PC-3 (cell line): ENCODE results near the gene SGMS1. TPM values are rescaled to one million over a fixed set of nuclear protein-coding genes. Genes with fewer than 3 reads are reported as not detected.

Experiments
- ATAC-seq: fragments of 200-7000 bp; cut with Tn5 transposase; 2 replicates; pipeline ENCODE4 v1.9.1; 2020; ENCODE audit warnings: mild to moderate bottlenecking, moderate library complexity
- BruUV-seq: library from RNA; stranded (reverse); fragments of 400-500 nt; replicated peaks from 2 replicates; lab custom pipeline; 2021; lab: Mats Ljungman, UMichigan
- CTCF ChIA-PET: fragments of 300-600 bp; sonication (Branson Sonifier 250); formaldehyde crosslinking; loops from one replicate; lab custom pipeline; 2022; ENCODE audit warnings: antibody characterized with exemption; lab: Charles Lee
- POLR2A ChIA-PET: fragments of 300-600 bp; sonication (Branson Sonifier 250); formaldehyde crosslinking; loops from one replicate; lab custom pipeline; 2022; ENCODE audit warnings: antibody characterized with exemption; ENCODE audit not compliant: unreplicated experiment; lab: Charles Lee
- DNase-seq: peaks from one replicate; pipeline ENCODE4 v3.0.0-alpha.2; 2015
- H2AFZ ChIP-seq: fragments of 300-600 bp; sonication (generic); 2 replicates; pipeline ENCODE4 v1.6.0; 2016; ENCODE audit warnings: antibody characterized with exemption, low read length
- H3F3A ChIP-seq: fragments of 300-600 bp; sonication (generic); one replicate; pipeline ENCODE4 v1.6.0; 2017; ENCODE audit warnings: antibody characterized with exemption, low read length, control low read depth, mild to moderate bottlenecking; ENCODE audit not compliant: unreplicated experiment
- H3K27ac ChIP-seq: fragments of 300-600 bp; sonication (generic); 2 replicates; pipeline ENCODE4 v1.5.1; 2016; ENCODE audit warnings: mild to moderate bottlenecking, low read length
- H3K27me3 ChIP-seq: fragments of 300-600 bp; sonication (generic); 2 replicates; pipeline ENCODE4 v1.6.1; 2016; ENCODE audit warnings: low read length, mixed read lengths
- H3K36me3 ChIP-seq: fragments of 300-600 bp; sonication (generic); 2 replicates; pipeline ENCODE4 v1.6.1; 2016; ENCODE audit warnings: low read depth, mixed run types, low read length, mixed read lengths
- H3K4me1 ChIP-seq: fragments of 300-600 bp; sonication (generic); 2 replicates; pipeline ENCODE4 v1.5.1; 2016; ENCODE audit warnings: low read length; ENCODE audit not compliant: insufficient read depth
- H3K4me2 ChIP-seq: fragments of 300-600 bp; sonication (generic); 2 replicates; pipeline ENCODE4 v1.6.0; 2016; ENCODE audit warnings: low read length
- H3K4me3 ChIP-seq: fragments of 300-600 bp; sonication (generic); 2 replicates; pipeline ENCODE4 v1.5.1; 2016; ENCODE audit warnings: mild to moderate bottlenecking, low read length, mixed read lengths
- H3K79me2 ChIP-seq: fragments of 300-600 bp; sonication (generic); 2 replicates; pipeline ENCODE4 v1.6.1; 2017; ENCODE audit warnings: low read length, mixed read lengths
- H3K9ac ChIP-seq: fragments of 300-600 bp; sonication (generic); 2 replicates; pipeline ENCODE4 v1.6.0; 2016; ENCODE audit warnings: mild to moderate bottlenecking, low read length
- H3K9me2 ChIP-seq: fragments of 300-600 bp; sonication (generic); replicated peaks from 2 replicates; pipeline ENCODE4 v1.6.1; 2016; ENCODE audit warnings: mixed run types, low read length, mixed read lengths
- H3K9me3 ChIP-seq: fragments of 300-600 bp; sonication (generic); 2 replicates; pipeline ENCODE4 v1.6.1; 2016; ENCODE audit warnings: low read length, mixed read lengths
- H4K20me1 ChIP-seq: fragments of 300-600 bp; sonication (generic); 2 replicates; pipeline ENCODE4 v1.6.1; 2016; ENCODE audit warnings: low read length, mixed read lengths
- EZH2 ChIP-seq: fragments of 300-600 bp; sonication (generic); IDR thresholded peaks from one replicate; pipeline ENCODE4 v1.6.1; 2017; ENCODE audit warnings: antibody characterized with exemption, mild to moderate bottlenecking, low read length; ENCODE audit not compliant: unreplicated experiment
- EZH2phosphoT487 ChIP-seq: fragments of 300-600 bp; sonication (generic); IDR thresholded peaks from 2 replicates; pipeline ENCODE4 v1.6.1; 2018; ENCODE audit warnings: mild to moderate bottlenecking, antibody characterized with exemption, low read length, borderline replicate concordance
- intact Hi-C: fragments of 100-400 bp; cut with micrococcal nuclease; formaldehyde crosslinking; loops from 2 replicates; pipeline ENCODE4 v1.9.0; 2023
- total RNA-seq: library from RNA; depleted of rRNA; stranded (reverse); fragments of >200 nt; gene quantifications from 2 replicates; pipeline ENCODE4 v1.2.3, GENCODE V29; 2014
- TF ChIP-seq, protein P1 (sequence below): fragments of 300-600 bp; sonication (generic); conservative IDR thresholded peaks from 2 replicates; pipeline ENCODE4 v1.5.1; 2017; ENCODE audit warnings: antibody characterized with exemption, low read depth, mild to moderate bottlenecking, low read length

Gene SGMS1
- total RNA-seq, 1 experiment from 2014 or later, result 61.4 TPM

DNA sequence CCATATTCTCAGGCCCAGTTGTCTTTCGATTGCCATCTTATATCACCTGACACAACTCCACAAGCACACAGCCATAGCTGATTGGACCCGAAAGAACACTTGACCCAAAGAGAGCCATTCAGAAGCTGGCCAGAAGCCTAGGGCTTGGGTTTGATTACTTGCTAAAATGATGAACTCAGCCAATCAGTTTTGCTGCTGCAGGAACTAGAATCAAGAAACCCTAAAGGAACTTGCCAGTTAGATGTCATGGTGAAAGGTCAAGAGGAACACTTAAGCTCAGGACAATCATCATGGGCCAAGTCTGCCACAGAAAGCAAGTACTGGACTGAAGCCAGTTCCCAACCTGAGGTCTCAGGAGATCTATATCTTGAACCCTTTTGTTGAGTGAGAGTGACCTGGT, 150.0 kb downstream of the SGMS1 start:
- no peak overlapping the region for H3K4me3 ChIP-seq
- no peaks in the 10 kb centered on the region for H3K9me3 ChIP-seq
- H3K9me2 ChIP-seq, result no peaks in the 10 kb centered on the region
- ChIA-PET CTCF (no interaction called here), POLR2A (interaction anchor here (0.7 kb wide), 1 partner anchor 39 kb away, joined by 4 read pairs; no protein-coding TSS in a partner anchor)
- H3K27me3 ChIP-seq, result no peaks in the 10 kb centered on the region
- TF ChIP-seq EZH2 (no peak), EZH2phosphoT487 (no peak)
- TF ChIP-seq, protein P1, sequence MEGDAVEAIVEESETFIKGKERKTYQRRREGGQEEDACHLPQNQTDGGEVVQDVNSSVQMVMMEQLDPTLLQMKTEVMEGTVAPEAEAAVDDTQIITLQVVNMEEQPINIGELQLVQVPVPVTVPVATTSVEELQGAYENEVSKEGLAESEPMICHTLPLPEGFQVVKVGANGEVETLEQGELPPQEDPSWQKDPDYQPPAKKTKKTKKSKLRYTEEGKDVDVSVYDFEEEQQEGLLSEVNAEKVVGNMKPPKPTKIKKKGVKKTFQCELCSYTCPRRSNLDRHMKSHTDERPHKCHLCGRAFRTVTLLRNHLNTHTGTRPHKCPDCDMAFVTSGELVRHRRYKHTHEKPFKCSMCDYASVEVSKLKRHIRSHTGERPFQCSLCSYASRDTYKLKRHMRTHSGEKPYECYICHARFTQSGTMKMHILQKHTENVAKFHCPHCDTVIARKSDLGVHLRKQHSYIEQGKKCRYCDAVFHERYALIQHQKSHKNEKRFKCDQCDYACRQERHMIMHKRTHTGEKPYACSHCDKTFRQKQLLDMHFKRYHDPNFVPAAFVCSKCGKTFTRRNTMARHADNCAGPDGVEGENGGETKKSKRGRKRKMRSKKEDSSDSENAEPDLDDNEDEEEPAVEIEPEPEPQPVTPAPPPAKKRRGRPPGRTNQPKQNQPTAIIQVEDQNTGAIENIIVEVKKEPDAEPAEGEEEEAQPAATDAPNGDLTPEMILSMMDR, result no peak
- H3K4me1 ChIP-seq, result peaks cover 37% of the 10 kb centered on the region
- no peaks in the 10 kb centered on the region for H3K36me3 ChIP-seq
- peaks cover 6% of the 10 kb centered on the region for H3F3A ChIP-seq
- H4K20me1 ChIP-seq, result no peaks in the 10 kb centered on the region
- H3K27ac ChIP-seq, result no peak overlapping the region
- BruUV-seq, result no TSS peak
- H3K4me2 ChIP-seq, result no peak overlapping the region
- ATAC-seq, result no peak
- H3K79me2 ChIP-seq, result peaks cover 1% of the 10 kb centered on the region; the same call in 1 of the 2 replicates
- DNase-seq, result no peak
- H2AFZ ChIP-seq, result no peak overlapping the region
- intact Hi-C loops, result no loop called here
- H3K9ac ChIP-seq, result no peak overlapping the region

DNA sequence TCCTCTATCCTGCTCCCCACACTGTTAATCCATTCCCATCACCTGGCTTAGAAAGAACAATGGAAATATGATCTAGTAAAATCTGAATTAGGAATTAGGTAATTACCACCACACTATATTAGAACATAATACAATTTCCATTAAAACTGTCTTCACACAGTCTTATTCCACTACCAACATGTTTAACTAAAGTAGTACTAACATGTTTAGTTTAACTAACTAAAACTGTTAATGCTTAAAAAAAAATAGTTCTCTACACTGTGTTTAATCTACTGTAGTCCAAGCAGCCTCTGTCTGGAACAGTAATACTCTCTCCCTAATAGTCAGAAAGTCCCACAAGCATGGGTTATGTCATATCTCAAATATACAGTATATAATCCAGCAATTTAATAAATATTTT, 150.8 kb downstream of the SGMS1 start:
- POLR2A ChIA-PET, result interaction anchor here (0.7 kb wide), 1 partner anchor 38 kb away, joined by 4 read pairs; no protein-coding TSS in a partner anchor
- BruUV-seq, result no TSS peak
- H3K9me2 ChIP-seq, result no peaks in the 10 kb centered on the region
- H4K20me1 ChIP-seq, result no peaks in the 10 kb centered on the region
- H3K9me3 ChIP-seq, result no peaks in the 10 kb centered on the region
- TF ChIP-seq EZH2 (no peak), EZH2phosphoT487 (no peak)
- H3K4me2 ChIP-seq, result no peak overlapping the region
- peaks cover 6% of the 10 kb centered on the region for H3F3A ChIP-seq
- no peak overlapping the region for H3K4me3 ChIP-seq
- no peaks in the 10 kb centered on the region for H3K27me3 ChIP-seq
- intact Hi-C loops, result no loop called here
- no peak overlapping the region for H3K9ac ChIP-seq
- 0 out of 2 replicates have a peak overlapping the region, but pooled peaks have one; percentile 88 for H3K27ac ChIP-seq
- DNase-seq (no peak), ATAC-seq (no peak)
- H2AFZ ChIP-seq, result no peak overlapping the region
- CTCF ChIA-PET, result no interaction called here
- peaks cover 41% of the 10 kb centered on the region for H3K4me1 ChIP-seq
- H3K36me3 ChIP-seq, result no peaks in the 10 kb centered on the region
- H3K79me2 ChIP-seq, result peaks cover 10% of the 10 kb centered on the region; the same call in 1 of the 2 replicates

GRCh38 chr10:50471583-50471975, 152.2 kb downstream of the SGMS1 start:
- ATAC-seq (no peak), DNase-seq (peak; percentile 40)
- no peaks in the 10 kb centered on the region for H3K9me2 ChIP-seq
- TF ChIP-seq, protein P1, result no peak
- TF ChIP-seq EZH2 (no peak), EZH2phosphoT487 (no peak)
- peaks cover 6% of the 10 kb centered on the region for H3F3A ChIP-seq
- intact Hi-C loops, result loop anchor here (1.0 to 2.0 kb wide), 7 partner anchors 30 to 153 kb away; no protein-coding TSS in a partner anchor
- H3K9me3 ChIP-seq, result no peaks in the 10 kb centered on the region
- H3K36me3 ChIP-seq, result no peaks in the 10 kb centered on the region
- no peaks in the 10 kb centered on the region for H4K20me1 ChIP-seq
- peak overlapping the region; percentile 78 for H3K4me2 ChIP-seq
- BruUV-seq, result no TSS peak
- H3K4me3 ChIP-seq, result peak overlapping the region; percentile 45
- peak overlapping the region; percentile 70 for H3K9ac ChIP-seq
- peaks cover 41% of the 10 kb centered on the region for H3K4me1 ChIP-seq
- ChIA-PET POLR2A (no interaction called here), CTCF (interaction anchor here (0.6 kb wide), 1 partner anchor 225 kb away, joined by 4 read pairs; no protein-coding TSS in a partner anchor)
- peak overlapping the region; percentile 8; the same call in 1 of the 2 replicates for H2AFZ ChIP-seq
- H3K27ac ChIP-seq, result peak overlapping the region; percentile 88
- H3K27me3 ChIP-seq, result no peaks in the 10 kb centered on the region
- peaks cover 12% of the 10 kb centered on the region; the same call in 1 of the 2 replicates for H3K79me2 ChIP-seq
